ENCODE results near the gene GNLY.
"Not testable (repeated sequence)": the region's sequence is repeated elsewhere in the genome, so short reads cannot be mapped to it uniquely, and the experiment has no call there.

The GNLY gene

DNA sequence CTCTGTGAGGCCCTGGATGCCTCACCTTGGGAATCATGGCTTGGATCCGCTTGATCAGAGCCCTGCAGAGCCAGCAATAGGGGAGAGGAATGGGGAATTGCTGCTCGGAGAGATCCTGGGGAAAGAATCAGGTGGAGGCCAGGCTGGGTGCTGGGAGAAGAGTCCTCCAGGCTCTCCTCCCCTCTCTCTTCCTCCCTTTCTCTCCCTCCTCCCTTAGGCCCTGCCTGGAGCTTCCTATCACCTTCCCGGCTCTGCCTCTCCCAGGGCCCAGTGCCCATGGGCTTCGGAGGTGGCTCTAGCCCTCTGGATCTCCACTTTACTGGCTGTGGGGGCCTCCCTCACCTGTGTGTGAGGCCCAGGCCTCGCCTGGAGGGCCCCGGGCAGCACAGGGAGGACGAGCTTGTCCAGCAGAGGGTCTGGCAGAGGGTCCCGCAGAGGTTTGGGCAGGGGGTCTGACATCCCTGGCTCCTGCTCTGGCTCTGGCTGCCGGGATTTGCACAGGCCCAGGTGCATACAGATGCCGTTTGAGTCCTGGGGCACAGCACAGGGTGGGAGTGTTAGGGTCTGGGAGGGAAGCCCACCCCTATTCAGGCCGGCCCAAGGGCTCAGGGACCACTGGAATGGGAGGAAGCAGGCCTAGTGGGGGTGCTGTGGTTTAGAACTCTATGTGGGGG lies 28.8 kb upstream of the GNLY start:
- DNase-seq, result no peak

DNA sequence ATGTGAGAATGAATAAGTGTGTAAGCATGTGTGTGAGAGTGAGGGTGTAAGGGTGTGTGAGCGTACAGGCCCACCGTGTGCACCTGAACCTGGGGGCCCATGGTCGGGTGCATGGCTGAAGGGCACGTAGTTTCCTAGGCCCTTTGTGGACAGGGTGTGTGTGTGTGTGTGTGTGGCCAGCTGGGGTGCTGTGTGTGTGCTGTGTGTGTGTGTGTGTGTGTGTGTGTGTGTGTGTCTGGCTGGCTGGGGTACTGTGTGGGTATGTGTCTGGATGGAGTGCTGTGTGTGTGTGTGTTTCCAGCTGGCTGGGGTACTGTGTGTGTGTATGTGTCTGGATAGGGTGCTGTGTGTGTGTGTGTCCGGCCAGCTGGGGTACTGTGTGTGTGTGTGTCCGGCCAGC lies 28.1 kb upstream of the GNLY start:
- DNase-seq, result no peak

DNA sequence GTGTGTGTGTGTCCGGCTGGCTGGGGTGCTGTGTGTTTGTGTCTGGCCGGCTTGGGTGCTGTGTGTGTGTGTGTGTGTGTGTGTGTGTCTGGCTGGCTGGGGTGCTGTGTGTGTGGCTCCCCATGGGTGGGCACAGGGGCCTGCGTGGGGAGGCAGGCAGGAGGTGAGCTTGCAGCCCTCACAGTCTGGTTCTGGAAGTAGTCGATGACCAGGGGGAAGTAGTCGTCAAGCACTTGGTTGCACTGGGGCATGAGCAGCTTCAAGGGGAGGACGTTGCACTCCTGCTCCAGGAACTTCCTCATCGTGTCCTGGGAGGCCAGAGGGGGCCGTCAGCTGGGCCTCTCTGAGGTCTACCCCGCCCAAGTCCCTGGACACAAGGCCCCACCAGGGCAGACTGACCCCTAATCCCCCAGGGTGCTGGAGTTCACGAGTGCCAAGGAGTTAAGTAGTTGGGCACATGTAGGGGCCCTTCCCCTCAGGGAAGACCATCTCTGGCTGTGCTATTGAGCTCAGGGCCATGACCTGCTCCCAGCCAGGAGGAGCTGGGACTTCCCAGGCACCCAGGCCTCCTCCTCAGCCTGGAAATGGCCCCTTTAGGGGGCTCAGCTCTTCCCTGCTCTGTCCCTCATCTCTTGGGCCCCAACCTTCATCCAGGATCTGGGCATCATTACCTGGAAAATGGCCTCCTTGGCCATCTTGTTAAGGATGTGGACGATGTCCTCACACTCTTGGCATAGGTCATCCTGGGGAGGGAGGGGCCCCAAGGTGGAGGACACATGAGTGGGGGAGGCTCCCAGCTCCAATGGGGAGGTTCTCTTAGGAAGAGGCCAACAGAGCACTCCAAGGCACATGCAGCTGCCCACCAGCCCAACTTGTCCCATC lies 27.5 kb upstream of the GNLY start:
- no peak for DNase-seq

DNA sequence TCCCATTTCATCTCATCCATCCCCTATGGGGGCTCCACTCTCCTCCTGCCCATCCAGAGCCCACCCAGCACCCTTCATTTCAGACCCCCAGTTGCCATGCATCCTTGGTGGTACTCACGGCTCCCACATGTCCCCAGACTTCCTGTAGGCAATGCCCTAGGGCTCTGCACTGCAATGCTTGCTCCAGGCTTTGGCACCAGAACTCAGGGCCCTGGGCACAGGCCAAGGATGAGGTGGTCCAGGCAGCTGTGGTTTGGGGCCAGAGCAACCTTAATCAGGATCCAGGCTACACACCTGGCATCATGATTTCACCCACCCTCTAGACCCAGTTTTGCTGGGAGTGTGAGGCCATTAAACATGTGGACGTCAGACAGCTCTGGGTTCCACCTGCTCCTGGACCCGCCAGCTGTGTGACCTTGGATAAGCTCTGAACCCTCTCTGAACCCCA lies 26.6 kb upstream of the GNLY start:
- no peak for DNase-seq

DNA sequence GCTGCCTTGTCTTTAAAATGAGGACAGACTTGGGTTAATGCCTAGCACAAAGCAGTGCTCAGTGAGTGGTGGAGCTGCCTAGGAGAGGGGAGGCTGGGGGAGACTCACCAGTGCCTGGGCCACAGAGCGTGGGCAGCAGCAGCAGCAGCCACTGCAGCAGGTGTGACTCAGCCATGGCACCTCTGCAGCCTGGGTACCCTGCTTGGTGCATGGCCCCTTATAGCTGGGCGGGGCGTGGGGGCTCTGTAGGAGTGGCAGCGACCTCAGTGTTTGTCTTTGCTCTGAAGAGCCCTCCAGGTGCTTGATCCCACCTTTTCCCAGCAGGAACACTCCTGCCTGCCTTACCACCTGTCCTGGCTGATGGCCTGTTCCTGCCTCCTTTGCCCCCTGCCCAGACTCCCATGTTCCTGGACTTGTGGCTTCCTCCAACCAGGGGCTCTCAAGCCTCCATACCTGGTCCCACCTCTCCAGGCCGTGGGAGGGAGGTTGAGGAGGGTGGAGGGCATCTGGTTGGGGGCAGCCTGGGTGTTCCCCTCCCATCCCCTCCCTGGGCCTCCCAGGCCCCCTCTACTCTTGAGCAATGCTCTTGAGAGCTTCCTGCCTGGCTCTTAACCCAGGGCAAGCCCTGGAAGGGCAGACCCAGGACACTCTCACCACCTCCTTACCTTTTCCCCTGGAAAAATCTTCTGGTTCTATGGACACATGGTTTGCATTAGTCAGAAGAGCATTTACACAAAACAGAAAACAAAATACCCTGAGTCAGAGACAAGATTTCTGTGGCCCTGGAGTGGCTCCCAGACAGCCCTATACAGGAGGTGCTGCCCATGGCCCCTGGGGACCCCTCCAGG lies 25.9 kb upstream of the GNLY start, which contains the start of gene SFTPB:
Gene SFTPB, minus strand, starts transcription at position 191 of the 848 bp plus-strand sequence. Its CDS starts 16 bp downstream, at position 175.
- DNase-seq, result no peak

DNA sequence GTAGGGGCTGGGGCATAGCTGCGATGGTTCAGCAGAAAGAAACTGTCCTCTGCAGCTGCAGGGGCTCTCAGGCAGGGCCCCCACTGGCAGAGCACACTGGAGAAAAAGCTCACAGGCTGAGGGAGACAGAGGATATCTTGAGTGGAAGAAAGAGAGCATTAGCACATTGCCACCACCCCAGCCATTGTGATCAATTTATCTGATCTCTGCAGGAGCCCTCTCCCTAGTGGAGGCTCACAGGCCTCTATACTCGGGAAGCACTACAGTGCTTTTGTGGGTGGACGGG lies 25.4 kb upstream of the GNLY start:
- DNase-seq, result no peak

DNA sequence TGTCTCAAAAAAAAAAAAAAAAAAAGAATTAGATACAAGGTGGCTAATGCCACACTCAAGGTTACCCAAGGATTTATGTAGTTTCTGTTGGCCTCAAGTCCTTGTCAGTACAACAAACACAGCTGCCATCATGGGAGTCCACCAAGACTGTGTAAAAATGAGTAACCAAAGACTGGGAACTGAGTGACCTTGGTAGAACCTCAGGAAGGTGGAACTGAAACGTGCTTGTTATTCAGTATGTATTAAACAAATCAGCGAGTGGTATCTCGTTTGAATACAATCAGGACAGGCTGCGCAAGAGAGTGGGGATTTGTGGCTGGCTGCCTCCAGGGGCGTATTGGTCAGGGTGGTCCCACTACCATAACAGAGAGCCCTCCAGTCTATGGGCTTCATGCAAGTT lies 24.6 kb upstream of the GNLY start:
- no peak for DNase-seq

DNA sequence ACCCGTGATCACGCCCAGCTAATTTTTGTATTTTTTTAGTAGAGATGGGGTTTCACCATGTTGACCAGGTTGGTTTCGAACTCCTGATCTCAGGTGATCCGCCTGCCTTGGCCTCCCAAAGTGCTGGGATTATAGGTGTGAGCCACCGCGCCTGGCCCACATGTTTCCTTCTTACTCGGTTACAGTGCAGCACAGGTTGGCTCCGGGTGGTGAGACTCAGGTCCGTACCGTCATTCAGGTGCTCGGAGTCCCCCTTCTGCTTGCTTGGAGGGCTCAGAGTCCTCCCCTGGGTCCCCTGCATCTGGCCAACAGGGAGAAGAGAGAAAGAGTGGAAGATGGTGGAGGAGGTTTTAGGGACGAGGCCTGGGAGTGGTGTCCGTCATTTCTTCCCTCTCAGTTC lies 23.7 kb upstream of the GNLY start:
- DNase-seq, result not testable (repeated sequence)

DNA sequence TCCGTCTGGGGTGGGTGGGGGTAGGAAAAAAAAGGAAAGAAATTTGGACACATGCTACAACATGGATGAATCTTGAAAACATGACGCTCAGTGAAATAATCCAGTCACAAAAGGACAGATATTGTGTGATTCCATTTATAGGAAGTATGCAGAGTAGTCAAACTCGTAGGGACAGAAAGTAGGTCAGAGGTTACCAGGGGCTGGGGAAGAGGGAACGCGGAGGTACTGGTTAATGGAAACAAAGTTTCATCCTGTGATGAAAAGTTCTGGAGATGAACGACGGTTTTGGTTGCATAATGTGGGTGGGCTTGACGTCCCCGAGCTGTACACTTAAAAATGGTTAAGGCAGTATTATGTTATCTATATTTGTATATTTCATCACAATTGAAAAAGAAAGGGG lies 21.7 kb upstream of the GNLY start:
- DNase-seq, result no peak

DNA sequence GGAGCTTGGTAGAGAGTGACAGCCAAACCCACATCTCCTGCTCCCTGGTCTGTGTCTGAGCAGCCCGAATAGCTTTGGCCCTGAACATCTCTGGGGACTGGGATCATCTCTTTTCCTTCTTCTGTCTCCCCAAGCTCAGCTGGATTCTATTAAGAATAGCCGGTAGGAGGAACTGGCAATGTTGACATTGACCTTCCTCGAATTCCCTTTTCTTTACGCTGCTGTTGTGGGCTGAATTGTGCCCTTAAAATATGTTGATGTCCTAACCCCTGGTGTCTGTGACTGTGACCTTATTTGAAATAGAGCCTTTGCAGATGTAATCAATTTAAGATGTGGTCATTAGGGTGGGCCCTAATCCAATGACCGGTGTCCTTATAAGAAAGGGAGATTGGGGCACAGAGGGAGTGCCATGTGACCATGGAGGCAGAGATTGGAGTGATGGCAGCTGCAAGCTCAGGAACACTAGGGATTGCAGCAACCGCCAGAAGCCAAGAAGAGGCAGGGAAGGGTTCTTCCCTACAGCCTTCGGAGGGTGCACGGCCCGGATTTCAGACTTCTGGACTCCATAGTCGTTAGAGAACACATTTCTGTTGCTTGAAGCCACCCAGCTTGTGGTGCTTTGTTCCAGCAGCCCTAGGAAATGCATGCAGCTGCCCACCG lies 20.3 kb upstream of the GNLY start:
- no peak for DNase-seq

DNA sequence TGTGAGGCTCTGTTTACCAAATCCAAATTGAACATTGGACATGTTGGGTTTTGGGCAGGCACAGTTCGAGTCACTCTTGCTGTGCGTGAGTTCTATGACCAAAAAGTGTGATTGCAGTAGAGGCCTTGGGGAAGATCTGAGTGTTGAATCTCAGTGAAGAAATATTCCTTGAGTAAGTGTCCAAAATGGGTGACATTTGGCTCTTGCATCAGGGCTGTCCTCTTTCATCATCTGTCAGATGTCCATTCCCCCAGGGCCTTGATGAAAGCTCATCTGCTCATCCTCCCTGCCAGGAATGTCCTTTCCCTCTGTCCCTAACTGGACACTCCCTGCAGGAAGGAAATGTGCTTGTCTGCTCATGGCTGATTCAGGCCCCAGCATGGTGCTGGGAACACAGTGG lies 19.7 kb upstream of the GNLY start:
- DNase-seq, result no peak

DNA sequence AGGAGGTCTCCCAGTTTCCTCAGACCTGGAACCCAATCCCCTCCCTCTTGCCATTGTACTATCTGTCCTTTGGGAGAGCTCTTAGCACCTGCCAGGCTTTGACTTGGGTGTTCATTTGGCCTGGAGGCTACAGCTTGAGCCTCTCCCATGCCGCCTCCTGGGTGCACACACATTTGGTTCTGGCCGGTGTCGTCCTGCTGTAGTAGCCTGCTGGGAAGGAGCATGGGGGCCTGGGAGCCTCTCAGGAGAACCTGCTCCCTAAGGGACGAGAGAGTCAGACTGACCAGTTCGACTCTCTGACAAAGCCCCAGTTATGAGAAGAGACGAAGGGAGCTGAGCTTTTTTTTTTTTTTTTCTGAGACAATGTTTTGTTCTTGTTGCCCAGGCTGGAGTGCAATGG lies 18.7 kb upstream of the GNLY start:
- DNase-seq, result no peak

DNA sequence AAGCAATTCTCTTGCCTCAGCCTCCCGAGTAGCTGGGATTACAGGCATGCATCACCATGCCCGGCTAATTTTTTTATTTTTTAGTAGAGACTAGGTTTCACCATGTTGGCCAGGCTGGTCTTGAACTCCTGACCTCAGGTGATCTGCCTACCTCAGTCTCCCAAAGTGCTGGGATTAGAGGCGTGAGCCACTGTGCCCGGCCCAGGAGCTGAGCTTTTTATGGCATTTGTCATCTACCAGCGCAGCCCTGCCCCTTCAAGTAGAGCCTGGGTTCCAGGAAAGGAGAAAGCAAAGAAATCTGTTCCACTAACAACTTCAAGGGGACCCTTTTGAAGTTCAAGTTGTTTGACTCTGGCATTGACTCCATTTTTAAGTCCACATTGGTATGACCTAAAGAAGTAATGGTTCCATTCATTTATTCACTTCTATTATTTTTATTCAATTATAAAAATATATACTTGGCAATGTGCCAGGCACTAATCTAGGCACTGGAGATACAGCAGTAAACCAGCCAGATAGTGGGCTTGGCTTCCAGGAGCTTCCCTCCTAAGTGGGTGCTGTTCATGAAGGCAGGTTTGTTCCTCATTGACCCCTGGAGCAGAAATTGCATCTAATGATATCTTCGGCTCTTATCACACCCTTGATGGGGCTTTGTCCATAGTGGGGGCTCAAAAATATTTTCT lies 18.2 kb upstream of the GNLY start:
- no peak for DNase-seq

DNA sequence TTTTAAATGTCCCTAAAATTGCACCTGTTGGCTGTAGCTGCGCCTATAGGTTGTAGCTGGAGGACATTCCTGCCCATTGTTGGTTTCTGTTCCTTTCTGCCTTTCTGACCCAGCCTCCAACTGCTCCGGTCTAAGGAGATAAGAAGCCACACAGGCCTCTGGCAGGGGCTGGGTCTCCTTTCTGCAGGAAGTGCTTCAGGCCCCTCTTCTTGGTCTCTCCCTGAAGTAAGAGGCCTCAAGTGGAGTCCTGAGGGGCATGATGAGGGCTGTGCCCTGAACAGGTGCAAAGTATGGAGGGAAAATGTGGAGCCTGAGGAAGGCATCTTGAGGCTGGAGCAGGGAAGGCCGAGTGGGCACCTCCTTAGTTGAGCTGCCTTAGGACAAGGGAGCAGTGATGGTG lies 15.8 kb upstream of the GNLY start:
- peak; percentile 84 for DNase-seq

DNA sequence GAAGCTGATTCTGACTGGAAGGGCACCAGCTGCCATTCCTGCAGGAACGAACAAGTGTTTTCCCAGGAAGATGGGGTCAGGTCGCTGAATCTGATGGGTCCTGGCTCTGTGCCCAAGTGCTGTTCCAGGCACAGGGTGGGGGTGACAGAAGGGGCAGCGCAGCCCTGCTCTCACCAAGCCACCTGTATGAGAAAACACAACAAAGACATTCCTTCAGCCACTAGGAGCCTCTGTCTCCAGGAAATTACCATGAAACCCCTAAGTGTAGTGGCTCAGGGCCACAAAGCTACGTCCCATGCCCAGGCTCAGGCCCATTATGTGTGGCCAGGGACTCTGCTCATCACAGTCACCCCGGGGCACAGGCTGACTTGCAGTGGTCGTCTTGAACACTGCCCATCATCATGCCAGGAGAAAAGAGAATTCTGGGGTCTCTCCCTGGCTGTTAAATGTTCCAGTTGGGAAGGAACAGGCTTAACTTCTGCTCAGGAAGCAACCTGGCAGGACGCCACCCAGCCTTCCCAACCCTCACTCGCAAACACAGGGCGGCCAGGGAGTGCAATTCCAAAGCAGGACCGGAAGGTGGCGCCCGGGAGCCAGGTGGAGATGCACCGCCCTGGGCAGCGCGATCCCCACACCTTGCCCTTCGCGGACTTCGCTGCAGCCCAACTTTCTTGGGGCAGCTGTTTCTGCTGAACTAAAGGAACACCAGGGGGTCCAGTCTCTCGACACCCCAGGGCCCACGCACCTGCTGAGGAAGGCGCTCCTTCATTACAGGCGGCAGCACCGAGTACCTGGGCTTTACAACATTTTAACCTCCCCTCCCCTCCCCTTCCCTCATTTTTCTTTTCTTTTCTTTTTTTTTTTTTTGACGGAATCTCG lies 15.1 kb upstream of the GNLY start:
- DNase-seq, result peak; percentile 80

DNA sequence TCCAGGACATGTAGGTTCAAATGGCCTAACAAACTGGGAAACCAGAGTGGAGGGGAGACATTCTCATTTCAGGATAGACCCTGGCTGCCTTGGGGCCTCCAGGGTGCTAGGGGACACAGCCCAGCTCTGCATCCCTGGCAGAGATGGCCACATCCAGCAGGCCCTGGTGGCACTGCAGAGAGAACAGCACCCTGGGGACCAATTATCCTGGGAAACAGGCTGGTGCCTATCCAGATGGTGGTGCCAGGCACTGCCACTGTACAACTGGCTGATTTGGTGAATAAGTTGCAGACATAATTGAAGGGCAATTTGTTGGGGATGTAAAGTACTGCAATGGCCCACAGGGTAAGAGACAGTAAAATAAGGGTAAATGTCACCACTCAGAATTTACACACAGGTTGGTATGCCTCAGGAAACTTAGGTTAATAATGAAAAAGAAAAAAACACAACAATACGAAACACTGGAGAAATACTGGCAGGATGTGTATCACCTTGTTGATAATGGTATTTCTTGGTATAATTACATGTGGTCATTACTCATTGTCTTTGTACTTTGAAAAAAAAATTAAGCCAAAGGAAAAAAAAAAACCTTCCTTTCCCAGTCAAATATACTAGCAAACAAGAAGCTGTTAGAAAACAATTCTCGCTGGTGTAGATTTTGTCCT lies 13.3 kb upstream of the GNLY start:
- DNase-seq, result no peak

DNA sequence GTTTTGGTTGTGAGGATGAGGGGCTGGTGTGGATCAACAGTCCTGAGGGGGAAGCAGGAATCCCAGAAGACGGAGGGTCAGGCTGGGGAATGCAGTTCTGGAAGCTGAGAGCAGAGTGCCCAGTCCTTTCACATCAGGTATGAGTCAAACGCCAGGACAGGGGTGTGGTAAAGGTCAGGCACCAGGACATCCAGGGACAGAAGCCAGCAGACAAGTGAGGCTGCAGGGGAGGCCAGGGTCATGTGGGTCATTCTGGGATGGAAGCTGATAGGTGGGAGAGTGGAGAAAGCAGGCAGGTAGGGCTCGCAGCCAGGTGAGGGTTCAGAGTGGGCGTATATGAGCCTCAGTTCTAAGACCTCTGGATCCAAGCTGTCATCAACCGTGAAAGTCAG lies 12.8 kb upstream of the GNLY start:
- no peak for DNase-seq

DNA sequence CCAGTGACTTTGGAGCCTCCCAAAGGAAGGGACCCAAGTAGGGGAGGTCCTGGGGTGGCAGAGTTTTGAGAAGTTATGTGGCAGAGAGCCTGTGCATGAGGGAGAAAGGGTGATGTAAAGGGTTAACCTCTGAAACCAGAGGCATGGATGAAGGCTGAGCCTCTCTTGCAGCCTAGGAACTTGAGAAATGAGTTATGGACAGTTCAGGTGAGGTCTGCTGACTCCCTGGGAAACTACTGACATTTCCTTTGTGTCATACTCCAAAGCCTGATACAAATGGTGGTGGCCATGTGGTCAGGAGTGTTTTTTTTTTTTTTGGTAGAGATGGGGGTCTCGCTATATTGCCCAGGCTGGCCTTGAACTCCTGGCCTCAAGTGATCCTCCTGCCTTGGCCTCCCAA lies 12.4 kb upstream of the GNLY start:
- no peak for DNase-seq

DNA sequence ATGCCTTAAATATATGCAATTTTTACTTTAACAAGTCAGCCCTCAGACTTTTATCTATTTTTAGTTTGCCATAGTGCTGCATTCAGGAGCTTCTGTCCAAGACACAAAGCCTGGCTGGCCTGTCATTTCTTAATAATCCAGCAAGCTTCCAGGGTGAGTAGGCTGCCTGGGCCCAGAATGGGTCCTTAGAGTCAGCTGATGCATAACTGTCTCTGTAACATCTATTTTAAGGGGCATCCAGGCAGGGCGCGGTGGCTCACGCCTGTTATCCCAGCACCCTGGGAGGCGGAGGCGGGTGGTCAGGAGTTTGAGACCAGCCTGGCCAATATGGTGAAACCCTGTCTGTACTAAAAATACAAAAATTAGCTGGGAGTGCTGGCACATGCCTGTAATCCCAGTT lies 11.8 kb upstream of the GNLY start:
- no peak for DNase-seq

DNA sequence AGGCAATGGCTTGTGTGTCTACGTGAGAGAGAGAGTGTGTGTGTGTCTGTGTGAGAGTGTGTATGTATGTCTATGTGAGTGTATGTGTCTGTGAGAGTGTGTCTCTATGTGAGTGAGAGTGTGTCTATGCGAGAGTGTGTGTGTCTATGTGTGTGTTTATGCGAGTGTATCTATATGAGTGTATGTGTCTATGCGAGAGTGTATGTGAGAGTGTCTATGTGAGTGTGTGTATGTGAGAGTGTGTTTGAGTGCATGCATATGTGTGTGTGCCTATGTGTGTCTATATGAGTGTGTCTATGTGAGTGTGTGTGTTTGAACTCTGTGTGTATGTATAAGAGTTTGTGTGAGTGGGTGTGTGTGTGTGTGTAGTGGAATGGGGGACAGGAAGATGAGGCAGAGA lies 9.8 kb upstream of the GNLY start:
- no peak for DNase-seq

DNA sequence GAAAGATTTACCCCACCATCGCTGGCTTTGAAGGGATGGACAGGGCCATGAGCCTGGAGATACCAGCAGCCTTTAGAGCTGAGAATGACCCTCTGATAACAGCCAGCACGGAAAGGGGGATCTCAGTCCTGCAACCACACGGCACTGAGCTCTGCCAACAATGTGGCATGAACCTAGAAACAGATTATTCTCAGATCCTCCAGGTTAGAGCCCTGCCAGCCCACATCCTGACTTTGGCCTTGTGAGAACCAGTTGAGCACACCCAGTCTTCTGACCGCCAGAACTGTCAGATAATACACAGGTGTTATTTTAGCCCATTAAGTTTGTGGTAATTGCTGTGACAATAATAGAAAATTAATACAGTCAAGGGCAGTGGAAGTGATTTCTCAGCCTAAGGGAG lies 9.4 kb upstream of the GNLY start:
- DNase-seq, result no peak
